Measurements from ENCODE around the gene PALLD. TPM values are rescaled to one million over a fixed set of nuclear protein-coding genes. Genes with fewer than 3 reads are reported as not detected.
A peak's percentile ranks its signal among the peaks of the same experiment; 100 is the strongest.

PALLD gene
- total RNA-seq, 1 experiment from 2014 or later: 0.51 TPM

DNA sequence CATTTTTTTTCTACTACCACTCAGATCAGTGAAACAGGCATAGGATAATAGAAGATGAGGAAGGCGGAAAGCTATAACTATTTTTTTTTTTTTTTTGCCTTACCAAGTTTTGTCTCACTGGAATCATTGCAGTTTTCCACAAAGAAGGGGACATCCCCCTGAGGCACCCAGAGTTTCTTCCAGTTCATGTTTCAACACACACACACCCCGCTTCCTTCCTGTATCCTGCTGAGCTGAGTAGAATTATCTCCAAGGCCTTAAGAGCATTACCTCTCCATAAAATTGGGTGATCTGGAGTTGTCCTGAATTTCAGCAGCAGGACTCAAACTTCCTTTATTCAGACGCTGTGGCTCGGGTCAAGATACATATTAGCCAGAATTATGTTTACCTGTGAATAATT lies 111.9 kb downstream of the PALLD start:
- no peak for DNase-seq (ENCODE audit: low spot score)
- in situ Hi-C loops (cut with HindIII; ENCODE audit: low sequenced_read_pairs): no loop called here

DNA sequence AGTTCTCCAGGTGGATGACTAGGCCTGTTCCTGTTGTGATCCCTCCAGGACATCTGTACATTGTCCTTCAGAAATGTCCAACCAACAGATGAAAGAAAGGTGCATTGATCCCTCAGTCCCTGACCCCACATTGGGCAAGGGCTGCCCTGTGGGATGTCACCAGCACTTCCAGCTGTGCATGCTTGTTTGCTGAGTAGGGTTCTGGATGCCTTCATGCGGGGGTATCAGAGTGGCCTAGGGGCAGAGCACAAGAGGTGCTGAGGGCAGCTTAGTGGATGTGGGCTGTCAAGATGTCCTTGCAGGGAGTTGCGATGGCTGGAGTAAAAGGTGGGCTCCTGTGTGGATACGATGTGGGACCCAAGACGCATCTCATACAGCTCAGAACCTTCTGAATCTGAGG lies 112.5 kb downstream of the PALLD start:
- in situ Hi-C loops (cut with HindIII; ENCODE audit: low sequenced_read_pairs): no loop called here
- DNase-seq (ENCODE audit: low spot score): no peak

DNA sequence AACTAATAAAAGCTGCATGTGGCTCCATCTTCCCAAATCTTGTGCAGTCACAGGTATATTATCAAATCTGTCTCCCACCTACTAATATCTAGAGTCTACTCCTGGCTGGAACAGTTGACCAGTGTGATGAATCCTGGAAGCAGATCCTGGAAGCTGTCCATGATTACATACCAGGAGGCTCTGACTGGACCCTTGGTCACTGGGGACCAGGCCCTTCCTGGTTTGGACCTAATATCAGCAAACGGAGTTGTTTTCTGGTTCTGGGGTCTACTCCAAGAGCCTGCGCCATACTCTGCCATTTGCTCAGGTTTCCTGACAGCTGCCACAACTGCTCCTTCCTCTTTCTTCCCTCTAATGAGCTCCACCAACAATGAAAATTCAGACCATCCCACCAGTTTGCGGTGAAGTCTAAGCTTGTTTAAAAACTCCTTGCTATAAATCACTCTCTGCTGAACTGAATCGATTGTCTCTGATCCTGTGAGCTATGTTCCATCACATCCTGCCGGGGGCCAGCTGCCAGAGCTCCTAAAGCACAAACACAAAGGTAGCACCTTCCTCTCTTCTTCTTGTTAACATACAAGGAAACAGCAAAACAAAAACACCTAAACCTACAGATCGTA lies 114.2 kb downstream of the PALLD start:
- in situ Hi-C loops (cut with HindIII; ENCODE audit: low sequenced_read_pairs): no loop called here

DNA sequence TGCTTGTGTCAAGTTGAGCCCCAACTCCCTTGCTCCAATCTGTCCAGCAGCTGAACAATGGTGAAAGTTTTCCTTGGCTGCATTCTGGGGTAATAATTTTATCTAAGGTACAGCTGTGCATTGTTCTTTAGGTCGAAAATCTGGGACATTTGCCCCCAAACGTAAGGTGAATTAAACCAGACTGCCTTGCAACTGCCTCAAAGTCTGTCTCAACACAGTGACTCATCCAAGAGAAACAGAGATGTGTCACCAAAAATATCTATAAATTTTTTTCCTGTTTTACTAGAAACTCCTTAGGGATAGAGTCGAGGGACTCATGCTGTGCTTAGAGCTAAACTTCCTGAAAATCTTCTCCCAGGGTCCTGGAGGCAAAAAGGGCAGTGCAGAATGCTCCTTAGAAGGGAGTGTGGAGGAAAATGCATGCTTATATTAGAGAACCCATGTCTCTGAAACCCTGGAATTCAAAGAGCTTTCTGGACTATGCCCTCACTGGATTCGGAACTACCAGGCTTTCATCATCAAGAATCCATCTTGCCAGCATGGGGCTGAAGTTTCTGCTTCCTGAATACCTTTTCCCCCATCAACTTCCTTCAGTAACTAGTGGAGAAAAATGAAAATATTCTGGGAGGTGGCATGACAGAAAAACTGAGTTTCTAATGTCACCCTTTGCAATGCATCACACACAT lies 115.7 kb downstream of the PALLD start:
- DNase-seq (ENCODE audit: low spot score): no peak
- in situ Hi-C loops (cut with HindIII; ENCODE audit: low sequenced_read_pairs): no loop called here

More for the DNA sequence above, 114.2 kb downstream of the PALLD start:
- DNase-seq (ENCODE audit: low spot score): no peak

DNA sequence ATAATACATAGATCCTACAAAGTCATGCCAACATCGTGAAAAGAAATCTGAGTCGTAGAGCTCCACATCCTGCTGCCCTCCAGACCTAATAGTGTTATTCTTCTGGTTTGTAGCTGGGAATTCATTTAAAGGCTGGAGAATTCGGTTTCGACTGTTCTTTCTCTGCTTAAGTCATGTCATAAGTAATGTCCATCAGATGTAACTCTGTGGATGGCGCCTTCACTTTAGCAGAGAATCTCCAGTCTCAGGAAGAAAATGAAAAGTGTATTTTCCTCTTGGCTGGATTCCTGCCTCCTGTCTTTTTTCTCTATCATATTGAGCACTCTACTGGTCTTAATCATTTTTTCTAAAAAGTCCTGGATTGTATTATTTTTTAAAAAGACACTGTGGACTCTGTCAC lies 117.0 kb downstream of the PALLD start:
- in situ Hi-C loops (cut with HindIII; ENCODE audit: low sequenced_read_pairs): no loop called here
- no peak for DNase-seq (ENCODE audit: low spot score)

DNA sequence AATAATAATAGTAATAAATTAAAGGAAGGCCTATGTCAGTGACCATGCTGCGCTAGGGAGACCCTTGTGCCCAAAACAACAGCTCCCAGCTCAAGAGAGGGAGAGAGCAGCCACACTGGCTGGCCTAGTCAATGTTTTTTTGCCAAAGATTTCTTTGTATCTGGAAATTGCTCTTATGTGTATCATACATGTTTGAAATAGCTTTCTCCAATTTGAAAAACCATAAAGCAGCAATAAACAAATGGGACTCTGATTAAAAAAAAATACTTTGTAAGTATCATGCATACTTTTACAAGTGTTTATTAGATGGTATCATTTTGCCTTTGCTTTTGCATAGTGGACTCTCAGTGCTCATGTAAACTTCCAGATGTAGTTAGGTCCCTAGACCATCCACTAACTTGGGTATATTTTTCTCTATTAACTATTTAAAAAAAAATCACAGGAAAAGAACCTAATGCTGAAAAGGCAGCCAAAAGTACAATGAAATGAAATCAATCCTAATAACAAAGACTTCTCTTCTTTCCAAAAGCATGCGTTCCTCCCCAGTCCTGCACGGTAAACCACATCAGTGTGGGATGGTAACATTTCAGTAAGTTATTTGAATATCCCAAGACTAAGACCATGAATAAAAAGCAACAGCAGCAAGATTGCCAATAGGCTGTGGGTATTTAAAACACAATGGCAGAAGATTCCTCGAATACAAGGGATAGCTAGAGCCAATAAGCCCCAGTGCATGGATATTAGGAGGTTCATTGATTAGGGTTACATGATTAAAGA lies 117.6 kb downstream of the PALLD start:
- in situ Hi-C loops (cut with HindIII; ENCODE audit: low sequenced_read_pairs): no loop called here
- DNase-seq (ENCODE audit: low spot score): no peak

DNA sequence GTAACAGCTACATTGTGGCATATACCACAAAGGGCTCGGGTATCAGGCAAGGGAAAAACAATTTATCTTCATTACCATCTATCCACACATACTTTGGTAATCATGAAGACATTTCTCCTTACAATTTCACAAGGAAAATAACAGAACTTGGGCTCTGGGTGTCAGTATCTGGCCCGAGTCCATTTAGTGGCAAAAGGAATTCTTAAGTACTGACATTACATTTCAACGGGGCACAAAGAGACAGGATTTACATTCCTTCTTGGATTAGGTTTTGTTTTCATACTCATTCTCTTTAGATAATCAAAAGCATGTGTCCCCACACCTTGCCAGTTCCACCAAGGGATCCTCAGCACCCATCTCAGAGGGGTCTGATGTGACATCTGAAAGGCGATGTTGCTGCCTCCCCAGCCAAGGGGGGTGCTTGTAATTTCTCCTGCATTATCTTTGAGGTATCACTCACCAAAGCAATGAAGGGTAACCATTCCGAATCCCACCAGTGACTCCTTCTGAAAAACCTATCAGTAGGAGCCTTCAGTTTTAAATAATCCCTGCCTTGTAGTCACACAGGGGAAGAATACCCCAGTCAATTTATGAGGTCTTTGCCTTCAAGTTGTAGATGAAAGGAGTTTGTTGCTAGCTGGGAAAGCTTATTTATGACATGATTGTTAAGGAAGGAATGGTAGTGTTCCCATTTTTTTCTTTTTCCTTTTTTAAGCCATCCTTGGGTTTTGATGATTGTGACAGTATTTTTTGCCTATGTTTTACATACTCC lies 118.6 kb downstream of the PALLD start:
- in situ Hi-C loops (cut with HindIII; ENCODE audit: low sequenced_read_pairs): no loop called here
- no peak for DNase-seq (ENCODE audit: low spot score)

DNA sequence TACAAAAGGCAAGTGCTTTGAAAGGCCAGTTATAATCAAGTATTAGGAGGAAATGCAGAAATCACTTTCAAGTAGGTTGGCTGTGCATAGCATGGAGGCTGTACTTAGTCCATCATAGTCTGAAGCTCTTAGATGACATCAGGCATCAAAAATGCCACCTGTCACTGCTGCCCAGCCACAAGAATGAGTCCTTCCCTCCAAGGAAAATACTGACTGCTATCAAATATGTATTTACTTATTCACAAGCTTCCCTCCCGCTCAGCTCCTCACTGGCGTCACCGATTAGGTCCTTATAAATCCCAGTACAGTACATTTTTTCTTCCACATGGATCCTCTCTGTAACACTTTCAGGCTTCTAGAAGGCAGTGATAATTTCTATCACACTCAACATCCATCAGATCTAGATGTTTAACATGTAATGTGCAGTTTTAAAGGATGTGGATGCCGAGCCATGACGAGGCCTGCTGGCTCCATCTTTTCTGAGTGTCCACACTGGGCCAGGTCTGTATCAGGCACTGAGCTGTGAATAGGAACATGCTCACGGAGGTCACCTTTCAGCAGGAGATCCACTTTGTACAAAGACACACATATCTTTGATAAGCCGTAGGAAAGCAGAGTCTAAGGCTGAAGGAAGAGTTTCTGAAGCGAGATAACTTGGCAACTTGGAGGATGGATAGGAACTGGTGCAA lies 121.9 kb downstream of the PALLD start:
- in situ Hi-C loops (cut with HindIII; ENCODE audit: low sequenced_read_pairs): no loop called here
- no peak for DNase-seq (ENCODE audit: low spot score)

DNA sequence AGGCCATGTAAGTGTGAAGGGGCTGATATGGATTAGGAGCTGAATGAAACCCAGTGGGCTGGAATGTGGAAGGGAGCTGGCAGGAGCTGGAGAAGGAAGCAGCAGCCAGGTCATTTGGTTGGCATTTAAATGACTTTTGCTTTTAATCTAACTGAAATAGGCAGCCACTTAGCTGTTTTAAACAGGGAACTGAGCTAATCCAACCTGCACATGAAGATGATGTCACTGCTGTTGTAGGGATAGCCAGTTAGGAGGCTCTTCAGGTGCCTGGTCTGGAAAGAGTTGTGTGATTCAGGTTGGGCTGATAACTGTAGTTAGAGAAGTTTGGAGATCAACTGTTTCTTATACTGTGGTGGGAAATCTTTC lies 122.4 kb downstream of the PALLD start:
- in situ Hi-C loops (cut with HindIII; ENCODE audit: low sequenced_read_pairs): no loop called here
- DNase-seq (ENCODE audit: low spot score): no peak

DNA sequence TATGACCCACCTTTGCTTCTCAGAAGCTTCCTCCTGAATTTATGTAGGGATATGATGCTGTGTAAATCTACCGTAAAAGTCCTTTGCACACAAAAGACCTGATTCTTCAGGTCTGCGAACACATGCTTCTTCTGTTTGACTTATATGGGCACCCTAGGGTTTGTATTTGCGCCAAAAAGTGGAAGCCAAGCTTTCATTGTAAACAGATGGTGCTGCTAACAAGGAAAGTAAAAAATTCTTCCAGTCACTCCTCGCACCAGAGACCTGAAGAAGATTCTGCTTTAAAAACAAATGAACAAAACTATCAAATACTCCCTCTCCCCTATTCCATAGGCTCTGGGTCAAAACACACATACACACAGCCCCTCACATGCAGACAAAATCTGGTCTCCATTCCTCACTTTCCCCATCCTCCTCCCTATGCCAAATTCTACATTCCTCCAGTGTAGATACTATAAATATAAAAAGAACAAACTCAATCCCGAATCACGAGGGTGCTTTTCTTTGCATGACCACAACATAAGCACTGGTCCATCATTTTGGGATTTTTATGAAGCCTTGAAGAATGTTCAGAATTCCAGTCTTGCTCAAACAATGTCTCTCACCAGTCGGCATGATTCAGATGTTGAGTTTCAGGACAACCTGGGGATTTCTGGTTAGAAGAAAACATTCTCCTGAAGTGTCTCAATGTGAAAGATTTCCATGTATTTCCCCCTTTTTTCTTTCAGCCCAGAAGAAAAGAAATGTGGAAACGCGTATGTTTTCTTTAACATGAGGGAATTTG lies 125.1 kb downstream of the PALLD start:
- in situ Hi-C loops (cut with HindIII; ENCODE audit: low sequenced_read_pairs): no loop called here
- DNase-seq (ENCODE audit: low spot score): peak; percentile 80

DNA sequence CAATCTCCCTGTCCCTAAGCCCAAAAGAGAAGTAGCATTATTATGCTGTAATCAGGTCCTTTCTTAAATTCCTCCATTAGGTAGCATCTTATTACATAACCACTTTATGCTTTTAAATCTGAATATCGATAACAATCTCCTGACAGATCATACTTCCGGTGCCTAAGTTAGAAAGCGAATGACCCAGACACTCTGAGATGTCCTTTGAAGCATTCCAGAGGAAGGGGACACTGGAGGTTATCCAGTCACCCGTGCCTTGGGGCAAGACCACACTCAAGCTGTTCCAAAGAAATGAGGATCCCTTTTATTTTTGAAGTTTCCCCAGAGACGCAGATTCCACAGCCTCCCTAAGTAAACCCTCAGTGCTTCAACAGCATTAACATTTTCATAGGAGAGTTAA lies 125.7 kb downstream of the PALLD start:
- in situ Hi-C loops (cut with HindIII; ENCODE audit: low sequenced_read_pairs): no loop called here
- DNase-seq (ENCODE audit: low spot score): no peak

DNA sequence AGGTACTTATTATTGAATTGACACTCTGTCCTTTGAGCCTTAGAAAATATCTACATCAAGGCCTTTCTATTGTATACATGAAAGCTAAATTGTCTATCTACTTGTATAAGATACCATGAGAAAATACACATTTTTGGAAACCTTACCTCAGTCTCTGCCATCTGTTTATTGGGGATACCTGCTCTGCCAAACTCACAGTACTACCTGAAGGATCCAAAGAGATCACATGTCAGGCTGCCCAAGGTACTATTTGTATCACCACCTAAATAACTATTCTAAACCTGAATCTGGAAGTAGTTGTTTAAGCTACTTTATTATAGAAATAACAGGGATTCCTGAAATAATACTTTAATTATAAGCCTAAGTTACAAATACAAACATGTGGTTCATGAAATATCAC lies 126.2 kb downstream of the PALLD start:
- peak; percentile 69 for DNase-seq (ENCODE audit: low spot score)
- in situ Hi-C loops (cut with HindIII; ENCODE audit: low sequenced_read_pairs): no loop called here

DNA sequence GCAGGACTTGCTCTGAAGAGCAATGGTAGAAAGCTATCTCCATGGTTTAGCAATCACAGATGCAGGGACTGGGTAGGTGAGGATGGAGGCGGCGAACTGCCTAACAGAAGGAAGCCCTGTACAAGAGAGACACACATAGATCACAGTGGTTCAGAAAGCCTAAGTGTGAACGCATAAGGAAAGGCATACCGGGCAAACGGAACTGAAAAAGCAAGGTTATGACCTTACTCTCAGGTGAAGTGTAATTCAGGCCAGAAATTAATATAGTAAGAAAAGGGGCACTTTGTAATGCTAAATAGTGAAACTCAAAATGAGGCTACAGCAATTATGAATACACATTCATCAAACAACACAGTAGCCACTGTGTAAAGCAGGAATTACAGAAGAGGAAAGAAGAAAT lies 126.6 kb downstream of the PALLD start:
- no peak for DNase-seq (ENCODE audit: low spot score)
- in situ Hi-C loops (cut with HindIII; ENCODE audit: low sequenced_read_pairs): no loop called here

DNA sequence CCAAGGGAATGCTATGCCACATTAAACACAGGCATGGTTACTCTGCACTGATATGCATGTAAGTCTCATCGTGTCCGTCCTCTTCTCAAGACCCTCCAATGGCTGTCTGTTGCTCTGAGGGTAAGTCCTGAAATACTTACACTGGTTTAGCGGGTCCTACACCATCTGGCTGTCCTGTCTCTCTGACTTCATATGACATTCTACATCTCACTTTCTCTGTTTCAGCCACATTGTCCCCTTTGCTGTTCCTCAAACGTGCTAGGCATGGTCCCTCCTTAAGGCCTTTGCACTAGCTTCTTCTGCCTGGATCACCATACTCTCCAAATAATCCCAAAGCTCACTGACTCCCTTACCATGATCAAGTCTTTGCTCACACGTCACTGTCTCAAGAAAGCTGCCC lies 131.4 kb downstream of the PALLD start:
- no peak for DNase-seq (ENCODE audit: low spot score)
- in situ Hi-C loops (cut with HindIII; ENCODE audit: low sequenced_read_pairs): no loop called here

DNA sequence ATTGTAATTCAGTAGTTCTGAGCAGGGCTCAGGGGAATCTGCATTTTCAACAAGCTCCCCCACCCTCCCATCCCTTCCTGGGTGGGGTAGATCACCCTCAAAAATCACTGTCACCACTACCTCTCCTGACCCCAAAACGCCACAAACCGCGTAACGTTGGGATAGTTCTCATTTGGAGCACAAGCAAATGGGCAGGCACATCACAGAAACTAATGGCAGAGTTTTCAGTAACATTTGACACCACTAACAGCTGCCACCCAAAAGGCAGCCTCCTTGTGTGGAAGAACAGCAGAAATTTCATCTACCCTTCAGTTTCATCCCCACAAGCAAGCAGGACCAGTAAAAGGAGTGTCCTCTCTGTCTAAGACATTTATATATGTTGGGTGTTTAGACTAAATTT lies 132.7 kb downstream of the PALLD start:
- in situ Hi-C loops (cut with HindIII; ENCODE audit: low sequenced_read_pairs): no loop called here
- no peak for DNase-seq (ENCODE audit: low spot score)

DNA sequence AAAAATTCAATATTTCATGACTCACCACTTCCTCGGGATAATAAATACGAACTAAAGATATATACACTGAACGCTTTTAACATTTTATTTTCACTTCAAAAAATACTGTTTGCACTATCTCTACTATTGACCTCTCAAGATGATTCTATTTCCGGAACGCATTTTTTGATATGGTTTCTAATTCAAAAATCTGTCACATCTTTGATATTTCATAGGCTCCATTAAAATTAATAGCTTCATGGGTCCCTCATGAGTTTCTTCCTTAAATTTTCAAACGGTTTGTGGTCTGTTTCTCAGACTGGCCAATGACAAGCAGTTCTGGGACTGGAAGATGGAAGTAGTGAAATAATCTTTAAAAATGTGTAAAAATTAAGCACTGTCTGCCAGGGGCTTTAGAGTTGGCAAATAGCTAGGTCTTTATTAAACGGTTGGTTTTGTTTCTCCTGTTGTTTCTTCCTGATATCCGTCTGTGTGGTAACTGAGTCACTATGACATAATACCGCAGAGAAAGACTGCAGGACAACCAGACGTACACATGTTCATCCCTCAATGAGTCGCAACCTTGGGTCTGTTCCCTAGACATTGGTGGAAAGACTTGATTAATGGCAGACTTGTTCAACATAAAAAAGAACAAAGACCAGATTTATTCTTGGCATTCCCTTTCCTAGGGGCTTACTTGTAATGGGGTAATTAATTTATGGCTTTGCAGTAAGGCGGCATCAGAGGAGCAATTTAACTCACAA lies 133.8 kb downstream of the PALLD start:
- DNase-seq (ENCODE audit: low spot score): no peak
- in situ Hi-C loops (cut with HindIII; ENCODE audit: low sequenced_read_pairs): no loop called here

DNA sequence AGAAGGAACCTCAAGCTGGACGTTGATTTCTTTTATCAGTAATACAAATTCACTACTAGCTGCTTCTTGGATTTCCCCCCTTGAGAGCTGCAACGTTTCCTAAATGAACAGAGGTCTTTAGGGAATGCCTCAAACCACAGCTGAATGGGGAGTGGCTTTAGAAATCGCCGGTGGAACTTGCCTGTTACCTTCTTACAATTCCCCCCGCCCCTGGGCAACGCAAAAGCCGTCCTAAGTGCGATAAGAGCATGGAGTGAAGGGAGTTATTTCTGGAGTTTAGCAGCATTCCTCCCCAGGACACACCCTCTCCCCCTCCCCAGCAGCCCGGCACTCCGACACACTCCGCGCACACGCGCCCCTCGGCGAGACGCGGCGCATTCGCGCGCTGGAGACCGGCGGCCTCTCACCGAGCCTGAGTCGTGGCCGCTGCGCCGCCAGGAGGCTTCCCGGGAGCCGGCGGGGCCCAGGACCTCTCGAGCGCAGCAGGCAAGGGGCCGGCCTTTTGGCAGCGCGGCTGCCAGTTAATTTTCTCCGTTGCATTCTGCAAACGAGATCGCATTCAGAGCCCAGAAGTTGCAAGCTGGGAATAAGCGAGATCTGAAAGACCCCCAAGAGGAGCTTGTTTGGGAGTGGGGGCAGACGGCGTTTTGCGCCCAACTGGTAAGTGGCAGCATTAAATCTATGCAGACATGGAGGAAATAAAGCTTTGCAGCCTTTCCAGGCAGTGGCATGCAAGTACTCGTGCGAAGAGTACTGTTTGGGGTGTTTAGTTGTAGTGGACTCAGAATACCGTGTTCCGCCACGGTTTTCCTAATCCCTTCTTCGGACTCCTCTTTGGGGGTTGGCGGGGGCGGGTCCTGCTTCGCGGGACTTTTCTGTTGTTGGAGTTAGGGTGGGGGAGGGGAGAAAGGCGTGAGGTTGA lies 134.7 kb downstream of the PALLD start:
- DNase-seq (ENCODE audit: low spot score): peak; percentile 9
- in situ Hi-C loops (cut with HindIII; ENCODE audit: low sequenced_read_pairs): no loop called here
